GM10248 (cell line): ENCODE results near the gene OPRL1.
A peak's percentile ranks its signal among the peaks of the same experiment; 100 is the strongest.

Source experiments
- CTCF ChIA-PET: fragments of 300-600 bp; sonication (Branson Sonifier 250); formaldehyde crosslinking; extraction: SDS; loops from one replicate; lab custom pipeline; 2021; ENCODE audit warnings: antibody characterized with exemption; lab: Yijun Ruan, JAX
- POLR2A ChIA-PET: fragments of 350-650 bp; sonication (Branson Sonifier 250); formaldehyde crosslinking; extraction: SDS; loops from one replicate; lab custom pipeline; 2020; ENCODE audit warnings: antibody characterized with exemption; lab: Yijun Ruan, JAX
- DNase-seq: peaks from one replicate; pipeline ENCODE4 v3.0.0; 2012; ENCODE audit errors: extremely low spot score
- TF ChIP-seq, protein P1 (sequence below): IDR thresholded peaks from 2 replicates; pipeline ENCODE4 v1.5.1; 2012; ENCODE audit warnings: mild to moderate bottlenecking, low read depth; ENCODE audit errors: extremely low read depth, missing control alignments, control extremely low read depth

The OPRL1 gene

DNA sequence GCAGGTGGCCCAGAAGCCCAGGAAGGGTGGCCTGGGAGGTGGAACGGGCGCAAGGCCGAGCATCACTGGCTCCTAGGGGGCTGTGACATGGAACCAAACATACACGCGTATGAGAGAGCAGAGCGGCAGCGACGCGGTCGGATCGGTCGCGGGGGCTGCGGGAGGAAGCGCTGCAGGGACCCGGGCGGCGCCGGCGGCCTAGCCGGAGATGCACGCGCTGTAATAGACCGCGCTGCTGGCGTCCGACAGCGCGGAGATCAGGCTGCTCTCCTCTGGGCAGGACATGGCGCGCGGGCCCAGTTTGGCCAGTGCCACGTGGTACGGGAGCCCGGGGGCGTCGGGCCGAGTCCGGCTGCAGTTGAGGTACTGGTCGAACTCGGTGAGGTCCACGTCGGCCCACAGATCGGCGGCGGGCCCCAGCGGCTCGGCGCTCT is 31.9 kb upstream of the OPRL1 start:
- no peak for DNase-seq
- TF ChIP-seq, protein P1, sequence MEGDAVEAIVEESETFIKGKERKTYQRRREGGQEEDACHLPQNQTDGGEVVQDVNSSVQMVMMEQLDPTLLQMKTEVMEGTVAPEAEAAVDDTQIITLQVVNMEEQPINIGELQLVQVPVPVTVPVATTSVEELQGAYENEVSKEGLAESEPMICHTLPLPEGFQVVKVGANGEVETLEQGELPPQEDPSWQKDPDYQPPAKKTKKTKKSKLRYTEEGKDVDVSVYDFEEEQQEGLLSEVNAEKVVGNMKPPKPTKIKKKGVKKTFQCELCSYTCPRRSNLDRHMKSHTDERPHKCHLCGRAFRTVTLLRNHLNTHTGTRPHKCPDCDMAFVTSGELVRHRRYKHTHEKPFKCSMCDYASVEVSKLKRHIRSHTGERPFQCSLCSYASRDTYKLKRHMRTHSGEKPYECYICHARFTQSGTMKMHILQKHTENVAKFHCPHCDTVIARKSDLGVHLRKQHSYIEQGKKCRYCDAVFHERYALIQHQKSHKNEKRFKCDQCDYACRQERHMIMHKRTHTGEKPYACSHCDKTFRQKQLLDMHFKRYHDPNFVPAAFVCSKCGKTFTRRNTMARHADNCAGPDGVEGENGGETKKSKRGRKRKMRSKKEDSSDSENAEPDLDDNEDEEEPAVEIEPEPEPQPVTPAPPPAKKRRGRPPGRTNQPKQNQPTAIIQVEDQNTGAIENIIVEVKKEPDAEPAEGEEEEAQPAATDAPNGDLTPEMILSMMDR: no peak
- POLR2A ChIA-PET: no interaction called here
- CTCF ChIA-PET: interaction anchor here (1.0 kb wide), 1 partner anchor 9 kb away, joined by 5 read pairs; no protein-coding TSS in a partner anchor

GRCh38 chr20:64048402-64049044 is 31.4 kb upstream of the OPRL1 start:
- ChIA-PET CTCF (interaction anchor here (1.6 to 7.8 kb wide), 2 partner anchors 9 to 12 kb away, joined by 4 to 69 read pairs; no protein-coding TSS in a partner anchor), POLR2A (no interaction called here)
- no peak for DNase-seq
- TF ChIP-seq, protein P1: no peak

DNA sequence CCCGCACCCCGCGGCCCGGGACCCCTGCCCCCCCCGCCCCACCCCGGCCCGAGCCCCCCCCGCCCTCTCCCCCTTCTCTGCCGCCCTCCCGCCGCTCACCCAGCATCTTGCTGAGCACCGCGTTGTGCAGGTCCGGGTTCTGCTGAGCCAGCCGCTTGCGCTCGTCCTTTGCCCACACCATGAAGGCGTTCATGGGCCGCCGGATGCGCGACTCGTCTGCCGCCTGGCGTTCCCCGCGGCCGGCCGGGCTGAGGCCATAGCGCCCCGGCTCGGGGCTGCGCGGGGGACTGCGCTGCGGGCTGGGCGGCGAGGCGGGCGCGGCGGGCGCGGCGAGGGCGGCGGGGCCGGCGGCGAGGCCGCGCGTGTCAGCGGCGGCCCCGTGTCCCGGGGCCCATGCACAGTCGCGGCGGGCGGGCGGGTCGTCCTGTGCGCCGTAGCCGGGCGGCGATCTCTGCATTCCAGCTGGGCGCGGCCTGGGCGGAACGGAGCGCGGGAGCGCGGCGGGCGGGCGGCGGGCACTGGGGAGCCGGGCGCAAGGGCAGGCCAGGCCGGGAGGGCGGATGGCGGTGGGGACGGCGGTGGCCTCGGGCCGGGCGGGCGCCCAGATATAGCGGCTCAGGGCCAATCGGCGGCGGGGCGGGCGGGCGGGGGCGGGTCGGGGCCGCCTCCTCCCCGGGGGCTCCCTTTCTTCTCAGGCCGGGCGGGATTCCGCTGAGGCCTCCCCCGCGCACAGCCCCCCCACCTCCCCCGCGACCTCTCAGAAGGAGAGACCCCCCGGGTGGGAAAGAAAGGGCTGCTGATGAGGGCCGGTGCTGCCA is 30.6 kb upstream of the OPRL1 start, which contains the start of gene SOX18:
Gene SOX18 (minus strand): TSS at position 580 of the 818 bp plus-strand sequence. CDS start 123 bp downstream, at position 457.
- no peak for DNase-seq
- TF ChIP-seq, protein P1: peak; percentile 24
- POLR2A ChIA-PET: no interaction called here
- CTCF ChIA-PET: interaction anchor here (1.6 to 7.8 kb wide), 2 partner anchors 10 to 11 kb away, joined by 4 to 69 read pairs; no protein-coding TSS in a partner anchor

DNA sequence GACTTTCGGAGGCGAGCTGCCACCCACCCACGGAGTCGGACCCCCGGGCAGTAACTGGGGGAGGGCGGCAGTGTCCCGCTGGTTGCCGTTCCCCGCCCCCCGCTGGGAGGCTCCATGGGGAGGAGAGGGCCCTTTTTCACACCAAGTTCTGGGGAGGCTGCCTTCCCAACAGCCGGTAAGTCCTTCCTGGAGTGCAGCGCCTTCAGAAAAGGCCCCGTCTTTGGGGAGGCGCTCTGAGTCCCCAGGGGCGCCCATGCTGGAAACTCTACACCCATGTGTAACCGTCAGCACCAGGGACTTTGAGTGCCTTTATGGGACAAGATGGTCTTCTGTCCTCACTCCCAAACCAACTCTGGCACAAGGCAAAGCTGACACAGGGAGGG is 30.0 kb upstream of the OPRL1 start:
- ChIA-PET POLR2A (no interaction called here), CTCF (interaction anchor here (0.8 to 7.8 kb wide), 3 partner anchors 10 to 69 kb away, joined by 3 to 69 read pairs (median 4); partner anchors contain the start of gene PRPF6)
- TF ChIP-seq, protein P1: no peak
- no peak for DNase-seq

DNA sequence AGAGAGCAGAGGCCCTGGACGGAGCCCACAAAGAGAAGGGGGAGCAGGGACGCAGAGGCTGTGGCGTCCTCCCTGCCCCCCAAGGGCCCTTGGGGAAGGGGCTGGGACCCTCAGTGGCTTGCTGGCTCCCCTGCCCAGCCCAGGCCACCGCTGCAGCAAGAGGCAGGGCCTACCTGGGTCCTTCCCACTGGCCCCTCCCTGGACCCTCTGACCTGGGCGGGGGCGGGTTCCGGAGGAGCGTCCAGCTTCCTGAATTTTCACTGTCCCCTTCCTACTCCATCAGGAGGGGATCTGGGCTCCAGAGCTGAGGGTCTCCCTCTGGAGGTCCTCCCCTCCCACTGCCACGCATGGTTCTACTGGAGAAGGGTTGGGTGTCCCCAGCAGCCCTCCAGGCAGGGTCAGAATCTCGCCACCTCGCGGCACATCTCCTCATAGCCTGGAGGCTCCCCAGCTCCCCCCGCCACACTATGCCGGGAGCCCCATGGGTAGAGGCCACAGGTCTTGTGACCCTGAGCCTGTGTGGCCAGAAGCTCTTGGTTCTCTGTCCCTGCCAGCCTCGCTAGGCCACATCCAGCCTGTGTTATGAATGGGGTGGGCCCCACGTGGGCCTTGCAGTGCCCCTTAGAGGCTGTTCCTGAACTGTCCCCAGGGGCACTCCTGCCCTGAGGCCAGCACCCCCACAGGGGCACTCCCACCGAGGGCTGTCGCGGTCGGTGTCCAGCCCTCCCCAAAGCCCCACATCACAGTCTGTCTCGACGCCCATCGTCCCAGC is 29.4 kb upstream of the OPRL1 start:
- TF ChIP-seq, protein P1: no peak
- ChIA-PET CTCF (interaction anchor here (0.8 to 7.8 kb wide), 3 partner anchors 11 to 75 kb away, joined by 3 to 69 read pairs (median 3); partner anchors contain the start of gene PRPF6), POLR2A (no interaction called here)
- no peak for DNase-seq
